HG02571 (cell line): Measurements from ENCODE around the gene UBE2Q1.

Source experiments
- ATAC-seq: cut with Tn5 transposase; IDR thresholded peaks from one replicate; pipeline ENCODE4 v1.9.1; 2021; ENCODE audit warnings: mild to moderate bottlenecking, moderate library complexity; ENCODE audit not compliant: unreplicated experiment

Gene UBE2Q1

DNA sequence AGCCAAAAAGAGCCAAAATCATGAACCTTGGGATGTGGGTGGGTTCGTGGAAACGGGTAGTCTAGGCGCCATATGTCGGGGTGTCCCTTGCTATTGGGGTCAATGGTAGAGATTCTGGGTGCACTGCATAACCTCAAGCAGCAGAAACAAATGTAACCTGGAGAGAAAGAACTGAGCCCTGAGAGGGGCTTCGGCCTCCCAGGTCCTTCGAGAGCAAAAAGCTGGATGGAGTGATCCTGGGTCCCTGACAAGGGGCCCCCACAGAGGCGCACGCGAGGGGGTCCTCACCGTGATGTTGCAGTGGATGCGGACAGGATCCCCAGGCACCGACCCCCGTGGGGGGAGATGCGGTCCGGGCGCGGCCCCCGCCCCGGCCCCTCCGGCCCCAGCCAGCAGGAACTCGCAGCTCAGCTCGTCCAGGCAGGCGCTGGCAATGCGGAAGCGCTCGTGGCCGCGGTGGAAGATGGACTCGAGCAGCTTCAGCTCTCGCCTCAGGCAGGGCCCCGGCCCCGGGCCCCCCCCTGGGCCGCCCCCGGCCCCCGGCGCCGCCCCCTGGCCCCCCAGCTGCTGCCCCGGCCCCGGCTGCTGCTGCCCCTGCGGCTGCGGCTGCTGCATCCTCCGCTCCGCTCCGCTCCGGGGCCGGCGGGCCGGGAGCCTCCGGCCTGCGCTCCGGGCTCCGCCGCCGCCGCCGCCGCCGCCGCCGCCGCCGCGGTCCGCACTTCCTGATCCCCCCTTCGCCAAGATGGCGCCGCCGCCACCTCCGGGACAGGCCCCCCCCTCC, at the start of gene UBE2Q1:
Gene UBE2Q1 (minus strand): TSS at position 724 of the 781 bp plus-strand sequence. CDS start 109 bp downstream, at position 615.
- peak; percentile 7 for ATAC-seq

- ATAC-seq, result peak; percentile 64
Measured at GRCh38 chr1:154607609-154608396, 49.3 kb upstream of the UBE2Q1 start, which contains the start of gene ADAR. TSS of gene ADAR (minus strand) at chr1:154608186. CDS start at chr1:154608006, 180 bp downstream.

DNA sequence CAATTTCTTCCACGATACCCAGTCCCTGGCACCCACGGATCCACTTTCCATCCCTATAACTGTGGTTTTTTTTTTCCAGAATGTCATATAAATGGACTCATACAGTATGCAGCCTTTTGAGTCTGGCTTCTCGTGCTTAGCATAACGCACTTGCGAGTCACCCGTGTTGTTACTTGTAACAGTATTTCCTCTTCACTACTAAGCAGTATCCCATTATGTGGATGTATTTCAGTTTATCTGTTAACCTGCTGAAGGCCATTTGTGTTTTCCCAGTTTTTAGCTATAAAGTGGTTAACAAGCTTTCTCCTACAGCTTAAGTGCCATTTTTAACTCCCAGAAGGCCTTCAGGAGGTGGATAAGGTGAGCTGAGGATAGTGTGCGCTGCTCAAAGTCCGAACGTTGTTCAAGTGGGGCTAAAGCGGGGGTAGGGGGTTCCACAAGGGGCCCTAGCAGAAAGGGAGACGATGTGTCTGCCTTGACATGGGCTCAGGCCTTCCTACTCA, 48.7 kb upstream of the UBE2Q1 start:
- ATAC-seq, result peak; percentile 6

GRCh38 chr1:154605534-154605933, 47.1 kb upstream of the UBE2Q1 start:
- ATAC-seq, result no peak

DNA sequence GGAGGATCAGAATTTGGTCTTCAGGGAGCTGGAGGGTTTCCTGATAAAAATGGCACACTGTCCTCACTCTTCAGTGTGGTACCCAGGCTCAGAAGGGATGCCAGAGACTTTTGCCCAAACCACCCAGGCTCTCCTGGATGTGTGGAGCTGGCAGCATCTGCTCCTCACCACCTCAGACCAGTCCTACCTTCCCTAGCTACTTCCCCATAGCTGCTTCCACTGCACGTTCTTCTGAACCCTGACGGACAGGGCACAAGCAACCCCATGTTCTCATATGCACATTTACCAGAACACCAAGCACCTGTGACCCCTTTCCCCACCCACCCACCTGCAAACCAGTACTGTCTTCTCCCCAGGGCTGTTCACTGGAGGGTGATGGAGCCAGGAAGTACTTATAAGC, 44.9 kb upstream of the UBE2Q1 start:
- ATAC-seq, result no peak

DNA sequence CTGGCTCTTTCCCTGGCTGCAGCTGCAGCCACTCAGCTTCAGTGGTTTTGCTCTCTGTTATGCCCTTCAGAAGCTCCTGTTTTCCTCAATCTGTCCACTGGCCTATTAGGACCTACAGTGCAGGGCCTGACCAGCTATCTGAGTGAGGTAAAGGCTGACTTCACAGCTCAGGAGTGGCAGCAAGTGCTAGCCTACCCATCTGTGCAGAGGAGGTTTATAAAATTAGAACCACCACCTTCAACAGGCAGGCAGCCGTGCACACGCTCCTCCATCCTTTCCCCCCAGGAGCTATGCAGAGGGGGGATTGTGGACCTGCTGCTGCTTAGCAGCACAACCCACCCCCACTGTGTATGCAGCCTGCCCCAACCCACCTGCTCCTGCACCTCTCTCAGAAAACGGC, 41.2 kb upstream of the UBE2Q1 start:
- no peak for ATAC-seq

DNA sequence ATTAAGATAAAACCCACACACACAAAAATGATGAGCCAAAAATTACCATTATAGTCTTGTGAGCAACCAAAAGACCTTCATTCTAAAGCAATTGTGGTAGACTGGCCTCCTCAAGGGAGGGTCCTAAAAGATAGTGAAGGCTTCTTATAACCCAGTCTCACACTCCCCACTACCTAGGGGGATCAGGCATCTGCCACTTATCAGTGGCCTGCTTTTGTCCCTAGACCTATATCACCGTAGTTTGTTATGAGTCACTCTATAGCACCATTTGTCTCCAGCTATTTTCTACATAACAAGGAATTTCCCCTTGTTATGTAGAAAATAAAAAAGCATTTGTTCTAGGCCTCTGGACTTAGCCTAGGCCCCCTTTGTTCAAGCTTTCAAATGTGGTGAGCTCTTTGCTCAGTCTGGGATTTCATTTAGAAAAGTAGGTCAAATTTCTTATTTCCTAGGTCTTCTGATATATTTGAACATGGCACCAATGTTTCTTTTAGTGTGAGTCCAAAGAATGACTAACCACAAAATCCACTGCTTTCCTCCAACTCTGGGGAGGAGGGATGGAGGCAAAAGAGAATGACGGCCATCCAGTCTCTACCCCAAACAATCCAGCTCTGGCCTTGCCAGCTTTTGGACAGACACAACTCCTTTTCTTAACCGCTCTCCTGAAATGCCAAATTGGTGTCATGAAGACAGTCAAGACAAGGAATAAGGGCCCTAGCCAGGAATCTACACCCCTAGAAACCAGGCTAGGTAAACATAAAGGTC, 40.6 kb upstream of the UBE2Q1 start:
- no peak for ATAC-seq

- ATAC-seq, result no peak
Measured at GRCh38 chr1:154595621-154596020, 37.2 kb upstream of the UBE2Q1 start.

- ATAC-seq, result no peak
Measured at GRCh38 chr1:154594811-154595210, 36.3 kb upstream of the UBE2Q1 start.

GRCh38 chr1:154593390-154593789, 34.9 kb upstream of the UBE2Q1 start:
- no peak for ATAC-seq

GRCh38 chr1:154591206-154591605, 32.7 kb upstream of the UBE2Q1 start:
- no peak for ATAC-seq

GRCh38 chr1:154590756-154591155, 32.3 kb upstream of the UBE2Q1 start:
- no peak for ATAC-seq

DNA sequence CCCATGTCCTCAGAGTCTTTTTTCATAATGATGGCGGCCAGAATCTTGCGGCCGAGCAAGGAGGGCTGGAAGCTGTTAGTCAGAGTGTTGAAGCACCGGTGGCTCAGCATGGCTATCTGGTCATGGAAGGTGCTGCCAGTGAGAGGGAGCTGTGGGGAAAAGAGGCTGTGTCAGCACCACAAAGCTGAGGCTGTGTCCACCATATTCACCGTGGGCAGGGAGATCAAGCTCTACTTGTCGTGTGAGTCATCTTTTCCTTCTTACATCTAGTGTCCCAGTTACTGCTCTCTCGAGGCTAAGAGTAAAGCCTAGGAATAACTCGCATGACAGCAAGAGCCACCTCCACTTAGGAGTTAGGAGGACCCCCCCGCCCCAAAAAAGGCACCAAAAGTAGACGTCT, 31.3 kb upstream of the UBE2Q1 start:
- no peak for ATAC-seq

DNA sequence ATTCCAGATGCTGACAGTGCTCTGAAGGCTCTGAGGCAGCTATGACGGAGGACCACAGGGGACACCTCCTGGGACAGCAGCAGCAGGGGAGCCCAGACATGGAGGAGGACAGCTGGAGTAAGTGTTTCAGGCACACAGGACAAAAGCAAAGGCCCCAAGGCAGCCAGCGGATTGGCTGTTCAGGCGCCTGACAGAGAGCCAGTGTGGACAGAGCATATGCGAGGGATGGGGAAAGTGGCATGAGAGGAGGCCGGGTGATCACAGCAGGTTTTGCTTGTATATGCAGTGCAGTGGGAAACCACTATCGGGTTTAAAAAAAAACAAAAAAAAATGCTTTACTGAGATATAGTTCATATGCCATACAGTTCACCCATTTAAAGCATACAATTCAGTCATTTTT, 28.2 kb upstream of the UBE2Q1 start:
- no peak for ATAC-seq

GRCh38 chr1:154586231-154586630, 27.8 kb upstream of the UBE2Q1 start:
- ATAC-seq, result no peak

DNA sequence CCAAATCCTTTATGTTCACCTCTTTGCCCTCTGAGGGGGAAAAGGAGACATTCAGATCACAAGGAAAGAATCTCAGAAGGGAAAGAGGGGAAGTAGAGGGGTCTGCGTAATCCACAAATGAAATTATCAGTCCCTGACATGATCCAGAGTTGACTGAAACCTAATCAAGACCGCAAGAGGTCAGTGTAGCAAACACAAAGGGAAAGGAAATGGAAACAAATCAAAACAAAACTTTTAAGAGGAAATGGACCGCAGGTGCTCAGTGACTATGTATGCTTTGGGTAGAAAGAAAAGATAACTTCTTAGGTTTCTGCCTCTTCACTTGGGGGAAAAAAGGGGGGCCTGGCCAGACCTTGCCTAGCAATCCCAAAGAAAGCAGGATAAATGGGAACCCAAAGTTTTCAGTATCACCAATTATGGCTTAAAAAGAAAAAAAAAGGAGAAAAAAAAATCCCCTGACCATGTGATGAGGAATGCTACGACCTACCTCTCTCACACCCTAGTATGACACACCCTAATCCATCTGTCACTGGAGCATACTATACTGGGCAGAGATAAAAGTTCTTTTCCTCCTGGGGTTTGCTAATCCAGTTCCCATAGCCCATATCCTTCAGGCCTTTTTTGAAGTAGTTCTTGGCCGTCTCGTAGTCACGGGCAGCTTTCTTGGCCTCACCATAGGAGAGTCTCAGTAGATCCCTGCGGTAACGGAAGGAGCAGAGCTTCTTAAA, 26.0 kb upstream of the UBE2Q1 start:
- no peak for ATAC-seq

DNA sequence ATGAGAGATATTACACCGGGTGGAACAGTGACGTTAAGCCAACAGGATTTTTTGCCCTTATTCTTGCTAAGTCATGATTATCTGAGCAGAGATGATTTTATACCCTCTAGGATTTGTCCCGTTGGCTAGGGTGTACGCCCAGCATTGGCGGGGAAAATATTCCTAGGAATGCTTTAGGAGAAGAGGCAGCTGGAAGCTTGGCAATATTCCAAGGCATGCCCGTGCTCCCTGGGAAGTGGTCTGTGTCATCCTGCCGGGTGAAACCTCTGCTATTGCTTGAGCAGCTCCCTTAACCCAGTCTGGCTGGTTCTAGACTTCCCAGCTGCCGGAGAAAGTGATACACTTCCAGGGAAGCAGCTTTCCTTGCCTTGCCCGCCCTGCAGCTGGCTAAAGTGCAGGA, 25.3 kb upstream of the UBE2Q1 start:
- ATAC-seq, result no peak

- ATAC-seq, result no peak
Measured at GRCh38 chr1:154582885-154583284, 24.4 kb upstream of the UBE2Q1 start.

DNA sequence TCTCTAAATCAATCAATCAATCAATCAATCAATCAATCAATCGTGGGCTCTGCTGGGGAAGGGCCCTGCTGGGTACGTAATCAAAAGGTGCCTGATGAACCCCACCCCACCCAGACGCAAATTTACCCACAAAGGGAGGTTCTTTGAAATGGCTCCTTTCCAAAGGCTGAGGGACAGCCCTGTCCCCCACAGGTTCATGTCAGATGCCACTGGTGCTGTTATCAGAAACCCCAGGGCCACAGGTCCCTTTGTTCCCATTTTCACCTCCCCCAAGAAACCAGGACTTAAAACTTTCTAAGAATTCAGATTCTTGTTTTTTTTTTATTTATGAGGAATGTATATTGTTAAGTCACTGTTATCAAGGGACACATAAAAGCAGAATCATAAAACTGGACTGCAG, 23.3 kb upstream of the UBE2Q1 start:
- no peak for ATAC-seq

DNA sequence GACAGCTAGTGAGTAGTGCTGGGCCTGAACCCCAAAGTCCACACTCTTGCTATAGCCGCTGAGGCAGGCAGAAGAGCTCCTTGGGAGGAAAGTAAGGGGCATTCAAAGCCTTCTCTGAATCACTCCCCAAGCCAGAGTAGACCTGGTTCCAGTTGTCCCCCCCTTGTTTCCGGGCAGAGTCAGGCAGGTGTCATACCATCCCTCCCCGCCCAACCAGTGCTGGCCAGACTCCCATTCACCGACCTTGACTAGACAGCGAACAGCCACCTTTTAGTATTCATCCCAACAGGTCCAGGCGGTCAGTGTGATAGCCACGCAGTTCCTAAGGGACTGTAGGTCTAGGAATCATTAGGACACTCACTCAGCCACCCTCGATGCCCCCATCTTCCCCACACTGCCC, 20.9 kb upstream of the UBE2Q1 start:
- no peak for ATAC-seq

GRCh38 chr1:154578058-154578418, 19.6 kb upstream of the UBE2Q1 start:
- no peak for ATAC-seq
